COR-L47 (cell line): Measurements from ENCODE around the gene ACOXL.
A peak's percentile ranks its signal among the peaks of the same experiment; 100 is the strongest.

Source experiments
- DNase-seq: peaks from one replicate; lab custom pipeline; 2025; lab: John Stamatoyannopoulos, UW

The ACOXL gene

DNA sequence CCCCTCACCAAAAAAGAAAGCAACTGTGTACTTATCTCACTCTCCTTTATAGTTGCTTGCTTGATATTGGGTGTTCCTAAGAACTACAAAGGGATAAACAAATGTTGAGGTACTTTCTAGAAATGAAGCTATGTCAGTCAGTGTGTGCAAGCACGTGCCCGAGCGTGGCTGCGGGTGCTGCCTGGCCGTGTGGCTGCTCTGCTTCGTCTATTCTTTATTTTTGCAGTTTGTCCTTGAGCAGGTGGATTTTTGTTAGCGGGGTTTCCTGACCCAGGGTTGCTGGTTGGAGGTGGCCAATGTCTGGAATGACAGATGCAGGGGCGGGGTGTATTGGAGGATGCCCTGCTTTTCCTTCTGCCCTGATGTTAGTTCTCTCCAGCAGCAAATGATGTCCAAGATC is 62.6 kb downstream of the ACOXL start:
- DNase-seq = no peak

DNA sequence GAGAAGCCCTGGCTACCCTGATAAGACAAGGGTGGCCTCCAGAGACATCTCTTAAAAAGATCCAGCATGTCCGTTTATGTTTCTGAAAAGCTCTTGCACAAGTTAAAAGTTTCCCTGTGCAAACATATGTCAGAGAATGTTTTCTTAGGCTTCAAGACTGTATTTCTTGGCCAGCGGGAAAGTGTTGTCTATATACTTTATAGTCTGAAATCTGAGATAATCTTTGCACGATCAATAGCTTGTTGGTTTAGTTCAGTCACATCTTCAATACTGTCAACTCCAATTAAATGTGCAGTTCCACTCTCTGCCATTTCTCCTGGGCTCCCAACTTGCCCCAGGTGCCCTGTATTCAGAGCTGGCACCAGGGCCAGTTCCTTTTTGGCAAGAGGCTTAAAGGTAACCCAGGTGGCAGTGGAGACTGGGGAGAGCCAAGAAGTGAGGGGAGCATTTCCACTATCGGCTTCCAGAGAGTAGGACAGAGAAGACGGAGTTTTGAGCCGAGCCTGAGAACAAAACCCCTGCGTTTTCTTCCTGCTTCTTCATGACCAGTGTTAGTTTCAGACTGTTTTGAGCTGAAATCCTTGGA is 64.4 kb downstream of the ACOXL start:
- no peak for DNase-seq

DNA sequence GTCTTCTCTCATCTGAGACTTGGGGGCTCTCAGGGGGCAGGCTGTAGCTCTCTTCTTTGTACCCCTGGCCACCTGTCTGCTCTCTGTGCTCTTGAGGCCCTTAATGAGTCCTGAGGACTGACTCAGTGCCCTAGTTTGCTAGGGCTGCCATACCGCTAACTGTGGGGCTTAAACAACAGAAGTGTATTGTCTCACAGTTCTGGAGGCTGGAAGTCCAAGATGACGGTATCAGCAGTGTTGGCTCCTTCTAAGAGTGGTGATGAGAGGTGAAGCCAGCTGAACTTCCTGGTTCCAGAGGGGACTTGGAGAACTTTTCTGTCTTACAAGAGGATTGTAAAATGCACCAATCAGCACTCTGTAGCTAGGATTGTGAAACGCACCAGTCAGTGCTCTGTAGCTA is 67.0 kb downstream of the ACOXL start:
- no peak for DNase-seq

DNA sequence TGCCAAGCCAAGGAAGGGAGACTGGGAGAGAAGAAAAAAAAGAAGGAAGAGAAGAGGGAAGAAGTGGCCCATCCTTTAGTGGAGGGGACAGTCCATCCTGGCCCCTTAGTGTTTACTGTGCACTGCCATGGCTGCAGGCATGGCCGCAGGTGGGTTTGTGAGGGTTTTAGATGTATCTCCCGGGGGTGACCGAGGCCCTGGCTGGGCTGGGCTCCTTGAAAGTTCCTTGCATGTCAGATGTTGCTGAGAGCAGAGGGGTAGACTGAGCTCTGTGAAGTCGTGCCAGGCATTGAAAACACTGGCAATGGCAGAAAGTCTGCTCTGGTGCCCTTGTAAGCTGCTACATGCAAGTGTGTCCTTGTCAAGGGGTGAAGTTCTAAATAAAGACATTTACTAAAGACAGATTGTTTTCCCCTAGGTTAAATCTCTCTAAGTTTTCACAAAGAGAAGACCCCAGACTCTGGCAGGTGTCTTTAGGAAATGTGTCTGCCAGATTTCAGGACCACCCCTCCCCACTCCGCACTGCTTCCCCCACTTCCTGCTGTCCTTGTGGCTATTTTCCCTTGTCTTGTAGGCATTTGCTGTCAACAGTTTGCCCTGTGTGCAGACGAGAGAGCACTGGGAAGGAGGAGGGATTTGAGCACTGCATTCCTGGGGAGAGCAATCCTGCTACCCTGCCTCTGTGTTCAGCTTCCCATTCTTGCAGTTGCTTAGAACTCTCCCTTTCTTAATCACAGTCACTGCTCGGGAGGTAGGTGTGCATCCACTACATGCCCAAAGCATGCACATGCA is 68.4 kb downstream of the ACOXL start:
- no peak for DNase-seq

DNA sequence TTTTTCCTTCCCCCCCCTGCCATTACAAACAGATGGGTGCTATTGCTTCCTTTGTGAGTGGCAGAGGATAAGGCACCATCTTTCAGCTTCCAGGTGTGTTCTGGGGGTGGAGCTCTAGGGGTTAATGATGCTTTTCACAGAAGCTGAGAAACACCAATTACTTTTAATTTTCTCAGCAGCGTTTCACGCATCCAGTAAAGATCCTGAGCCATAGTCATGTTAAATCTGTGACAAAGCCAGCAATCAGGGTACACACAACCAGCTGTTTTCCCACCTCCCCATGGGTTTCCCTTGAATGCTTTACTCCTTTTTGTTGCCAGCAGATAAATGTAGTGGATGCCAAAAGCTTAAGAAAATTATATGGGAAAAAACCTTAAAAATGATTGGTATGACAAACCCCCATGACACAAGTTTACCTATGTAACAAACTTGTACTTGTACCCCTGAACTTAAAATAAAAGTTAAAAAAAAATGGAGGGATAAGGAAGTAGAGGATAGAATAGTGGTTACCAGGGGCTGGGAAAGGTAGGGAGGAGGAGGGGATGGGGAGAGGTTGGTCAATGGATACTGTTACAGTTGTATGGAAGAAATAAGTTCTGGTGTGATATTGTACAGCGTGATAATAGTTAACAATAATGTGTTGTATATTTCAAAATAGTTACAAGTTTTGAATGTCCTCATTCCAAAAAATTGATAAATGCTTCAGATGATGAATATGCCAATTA is 70.0 kb downstream of the ACOXL start:
- DNase-seq = peak; percentile 63

DNA sequence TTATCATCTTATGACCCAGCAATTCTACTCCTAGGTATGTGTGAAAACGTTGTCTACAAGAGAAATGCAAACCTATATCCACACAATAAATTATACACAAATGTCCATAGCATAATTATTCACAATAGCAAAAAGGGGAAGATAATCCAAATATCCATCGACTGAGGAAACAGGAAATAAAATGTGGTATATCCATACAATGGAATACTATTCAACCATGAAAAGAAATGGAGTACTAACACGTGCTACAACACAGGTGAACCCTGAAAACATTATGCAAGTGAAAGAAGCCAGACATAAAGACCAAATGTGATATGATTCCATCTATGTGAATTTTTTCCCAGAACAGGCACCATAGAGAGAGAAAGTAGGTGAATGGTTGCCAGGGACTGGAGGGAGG is 72.1 kb downstream of the ACOXL start:
- DNase-seq = no peak

DNA sequence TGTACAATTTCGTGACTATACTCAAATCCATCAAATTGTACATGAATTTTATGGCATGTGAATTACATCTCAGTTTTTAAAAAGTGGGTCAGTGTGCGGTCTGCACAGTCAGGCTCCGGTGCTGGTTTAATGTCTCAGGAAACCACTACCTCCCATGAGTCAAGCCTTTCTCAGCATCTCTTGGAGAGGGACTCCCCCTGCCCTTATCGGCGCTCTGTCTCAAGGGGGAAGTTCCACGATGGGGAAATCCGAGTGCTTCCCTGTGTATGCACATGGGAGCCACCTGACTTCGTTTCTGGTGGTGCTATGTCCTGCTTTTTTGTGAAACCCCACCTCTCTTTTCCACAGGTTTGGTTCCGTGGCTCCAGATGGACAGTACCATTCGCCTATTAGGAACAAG is 72.5 kb downstream of the ACOXL start:
- DNase-seq = no peak

DNA sequence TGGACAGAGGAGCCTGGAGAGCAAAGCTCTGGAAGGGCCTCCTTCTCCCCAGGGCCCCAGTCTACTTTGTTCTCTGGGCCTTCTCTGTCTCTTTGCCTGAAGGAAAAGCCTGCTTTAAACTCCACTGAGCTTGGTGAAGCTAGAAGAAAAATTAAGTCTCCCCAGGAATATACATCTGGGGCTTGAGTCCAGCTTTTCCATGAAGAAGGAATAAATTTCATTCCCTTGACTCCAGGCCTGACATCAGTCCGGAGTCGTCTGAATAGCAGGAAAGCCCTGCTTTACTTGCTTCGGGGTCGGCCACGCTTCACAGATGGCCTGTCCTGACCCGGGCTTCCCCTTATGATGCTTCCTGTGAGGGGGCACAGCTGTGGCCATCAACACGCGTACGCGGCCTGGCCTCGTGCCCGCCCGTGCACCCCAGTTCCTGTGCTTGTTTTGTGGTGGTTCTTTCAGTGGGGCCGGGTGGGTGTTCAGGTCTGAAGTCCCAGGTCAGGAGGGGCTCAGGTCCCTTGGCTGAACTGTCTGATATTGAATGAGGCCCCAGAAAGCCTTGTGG is 73.6 kb downstream of the ACOXL start:
- no peak for DNase-seq

DNA sequence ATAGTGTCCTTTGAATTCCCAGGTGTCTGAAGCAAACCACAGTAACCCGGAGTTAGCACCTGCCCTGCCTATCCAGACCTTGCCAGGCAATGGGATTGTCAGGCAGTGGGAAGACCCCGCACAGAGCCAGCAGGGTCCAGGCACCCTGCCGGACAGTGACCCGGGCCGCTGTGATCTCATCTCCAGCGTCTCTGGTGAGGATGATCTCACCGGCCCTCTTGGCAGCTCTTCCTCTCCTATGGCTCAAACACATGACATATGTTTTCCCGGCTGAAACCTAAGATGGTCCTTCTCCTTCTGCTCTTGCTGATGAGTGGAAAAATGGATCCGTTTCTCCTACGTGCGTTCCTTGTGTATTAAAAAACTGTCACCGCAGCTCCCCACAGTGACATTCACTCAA is 75.1 kb downstream of the ACOXL start:
- no peak for DNase-seq

DNA sequence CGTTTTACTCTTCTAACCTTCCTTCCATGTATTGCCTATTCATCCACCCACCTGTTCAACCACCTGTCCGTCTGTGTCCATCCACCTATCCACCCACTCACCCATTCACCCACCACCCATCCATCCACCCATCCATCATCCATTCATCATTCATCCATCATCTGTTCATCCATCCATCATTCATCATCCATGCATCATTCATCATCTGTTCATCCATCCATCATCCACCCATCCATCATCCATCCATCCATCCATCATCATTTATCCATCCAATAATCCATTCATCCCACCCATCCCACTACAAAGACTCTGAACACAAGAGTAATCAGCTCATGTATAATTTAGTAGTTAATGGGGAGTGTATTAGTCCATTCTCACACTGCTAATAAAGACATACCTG is 78.0 kb downstream of the ACOXL start:
- DNase-seq = no peak

DNA sequence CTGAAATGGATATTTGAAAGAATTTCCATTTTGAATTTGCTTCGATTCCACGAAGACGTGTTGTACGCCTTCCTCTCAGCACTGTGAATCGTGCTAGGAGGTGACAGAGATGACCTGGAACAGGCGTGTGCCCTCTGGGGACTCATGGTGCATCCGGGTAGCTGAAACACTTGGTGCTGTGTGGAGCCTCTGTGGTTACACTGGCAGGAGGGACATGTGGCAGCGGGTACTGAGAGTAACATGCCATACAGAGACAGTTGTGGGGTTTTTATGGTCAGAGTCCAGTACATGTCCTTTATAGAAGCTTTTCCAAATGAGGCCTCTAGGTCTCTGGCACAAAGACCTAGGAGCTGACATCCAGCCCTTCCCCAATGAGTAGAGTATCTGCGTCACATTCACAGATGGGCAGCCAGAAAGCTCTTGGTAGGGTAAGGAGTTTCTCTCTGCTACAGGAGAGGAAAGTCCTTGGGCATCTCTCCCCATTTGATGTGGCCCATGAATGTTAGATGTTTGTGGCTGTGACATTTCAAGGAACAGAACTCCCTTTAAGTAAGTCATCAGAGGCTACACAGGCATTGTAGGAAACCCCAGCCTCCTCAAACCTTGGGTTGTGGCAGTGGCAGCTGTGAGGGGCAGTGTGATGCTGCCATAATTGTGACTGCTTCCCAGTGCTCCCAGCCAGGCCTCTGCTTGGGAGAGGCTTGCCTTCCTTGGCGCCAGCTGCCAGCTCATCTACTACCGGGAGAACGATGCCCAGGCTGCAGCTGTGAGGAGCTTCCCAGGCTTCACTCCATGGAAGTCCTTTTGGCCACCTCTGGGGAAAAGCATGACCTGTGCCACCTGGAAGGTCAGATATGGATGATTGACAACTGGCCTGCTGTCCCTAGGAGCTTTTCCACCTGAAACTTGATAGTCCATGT is 80.6 kb downstream of the ACOXL start:
- DNase-seq = no peak

DNA sequence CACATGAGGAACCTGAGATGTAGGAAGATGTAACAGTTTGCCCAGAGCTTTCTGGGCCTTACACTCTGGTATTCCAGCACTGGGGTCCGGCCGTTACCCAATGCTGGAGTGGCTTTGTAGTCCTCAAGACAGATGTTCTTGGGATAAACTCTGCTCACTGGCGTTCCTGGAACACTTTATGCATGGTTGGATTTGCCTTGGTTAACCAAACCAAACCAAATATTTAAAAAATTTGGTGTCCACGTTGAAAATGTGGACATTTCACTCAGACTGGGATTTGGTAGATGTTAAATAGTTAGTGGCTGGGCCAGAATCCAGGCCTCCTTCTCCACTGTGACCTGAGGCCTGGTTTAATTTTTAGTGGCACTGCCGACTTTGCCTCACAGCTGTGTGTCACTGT is 81.5 kb downstream of the ACOXL start:
- DNase-seq = no peak

DNA sequence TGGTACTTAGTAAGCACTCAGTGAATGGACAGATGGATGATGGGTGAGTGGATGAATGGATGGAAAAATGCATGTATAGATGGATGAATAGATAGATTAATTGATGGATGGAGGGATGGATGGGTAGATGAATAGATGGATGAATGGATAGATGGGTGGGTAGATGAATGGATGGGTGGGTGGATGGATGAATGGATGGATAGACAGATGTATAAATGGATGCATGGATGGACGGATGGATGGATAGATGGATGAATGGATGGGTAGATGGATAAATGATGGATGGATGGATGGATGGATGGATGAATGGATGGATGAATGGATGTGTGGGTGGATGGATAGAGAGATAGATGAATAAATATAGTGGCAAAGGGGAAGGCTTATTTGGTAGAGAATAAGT is 83.6 kb downstream of the ACOXL start:
- no peak for DNase-seq

DNA sequence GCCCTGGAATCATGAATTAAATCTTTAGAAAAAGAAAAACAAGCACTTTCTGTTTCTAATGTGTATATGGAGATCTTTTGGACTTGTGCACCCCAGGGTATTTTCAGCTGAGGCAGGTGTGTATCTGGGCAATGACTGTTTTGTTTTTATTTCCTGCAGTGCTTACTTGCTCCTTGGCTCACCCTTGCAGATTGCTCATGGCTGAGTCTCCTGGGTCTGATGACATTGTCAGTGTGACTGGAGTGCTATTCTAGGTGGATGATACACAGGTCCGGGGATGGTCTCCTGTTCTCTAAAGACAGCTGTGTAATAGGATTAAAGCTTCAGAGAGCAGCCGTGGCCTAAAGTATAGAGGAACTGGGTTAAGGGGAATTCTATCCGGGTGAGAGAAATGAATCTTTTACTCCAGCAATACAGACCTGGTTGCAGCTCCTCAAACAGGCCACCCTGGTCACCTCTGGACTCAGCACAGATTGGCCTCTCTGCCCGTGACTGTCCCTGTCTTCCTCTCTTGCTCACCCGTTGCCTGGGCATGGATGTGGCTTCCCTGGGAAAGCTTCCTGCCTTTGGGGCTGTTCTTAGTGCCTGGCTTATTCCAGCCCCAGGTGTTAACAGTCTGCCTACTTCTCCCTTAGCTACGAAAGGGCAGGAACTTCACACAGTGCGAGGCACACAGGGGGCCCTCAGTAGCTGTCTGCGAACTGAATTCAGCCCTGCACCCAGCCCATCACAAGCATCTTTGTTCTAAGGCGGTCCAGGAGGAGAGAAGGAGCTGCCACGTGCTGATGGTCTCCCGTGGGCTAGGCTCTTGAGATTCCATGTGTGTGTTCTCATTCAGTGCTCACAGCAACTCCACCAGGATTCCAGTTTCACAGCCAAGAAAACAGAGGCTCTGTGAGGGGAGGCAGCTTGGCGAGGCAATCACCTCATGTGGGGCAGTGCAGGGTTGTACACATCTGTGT is 84.3 kb downstream of the ACOXL start:
- DNase-seq = no peak

DNA sequence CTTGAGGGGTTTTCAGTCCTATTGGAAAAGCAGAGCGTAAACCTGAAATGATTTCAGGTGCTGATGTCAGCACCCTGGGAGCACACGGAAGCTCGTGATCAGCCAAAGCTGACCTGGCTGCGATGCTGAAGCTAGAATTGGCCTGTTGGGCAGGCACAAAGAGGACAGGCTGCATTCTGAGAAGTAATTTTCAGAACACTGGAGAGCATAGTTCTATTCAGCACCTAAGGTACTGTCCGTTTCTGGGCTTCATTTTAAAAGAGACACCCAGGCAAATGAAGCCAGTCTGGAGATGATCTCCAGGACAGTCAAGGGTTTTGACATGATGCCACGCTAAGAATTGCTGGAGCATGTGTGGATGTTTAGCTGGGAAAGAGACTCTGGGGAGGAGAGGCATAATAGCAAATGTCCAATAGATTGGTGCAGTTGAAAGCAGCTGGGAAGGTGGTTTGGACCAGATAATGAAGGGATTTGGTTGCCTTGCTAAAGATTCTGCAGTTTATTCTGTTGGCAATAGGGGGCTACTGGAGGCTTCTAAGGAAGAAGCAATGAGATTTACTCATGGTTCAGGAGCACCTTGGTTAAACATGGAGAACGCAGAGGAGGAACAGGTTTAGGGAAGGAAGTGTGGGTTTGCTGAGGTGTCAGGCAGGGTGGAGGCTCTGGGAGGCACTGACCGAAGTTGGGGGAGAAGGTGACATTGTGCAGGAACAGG is 86.6 kb downstream of the ACOXL start:
- no peak for DNase-seq

DNA sequence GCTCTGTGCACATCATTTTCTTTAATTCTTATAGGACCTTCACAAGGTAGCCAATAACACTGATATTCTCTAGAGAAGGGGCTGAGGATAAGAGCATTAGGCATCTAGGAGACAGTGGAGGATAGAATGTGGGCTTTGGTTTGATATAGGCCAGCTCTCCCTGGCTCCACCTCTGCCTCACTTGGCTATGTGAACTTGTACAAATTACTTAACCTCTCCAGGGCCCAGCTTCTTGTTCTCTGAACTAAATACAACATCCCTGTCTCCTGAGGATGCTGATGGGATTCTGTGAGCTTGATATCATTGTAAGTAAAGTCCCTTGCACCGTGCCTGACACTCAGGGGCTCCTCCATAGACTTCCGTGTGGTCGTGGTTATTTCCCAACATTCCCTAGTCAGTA is 87.3 kb downstream of the ACOXL start:
- DNase-seq = no peak

DNA sequence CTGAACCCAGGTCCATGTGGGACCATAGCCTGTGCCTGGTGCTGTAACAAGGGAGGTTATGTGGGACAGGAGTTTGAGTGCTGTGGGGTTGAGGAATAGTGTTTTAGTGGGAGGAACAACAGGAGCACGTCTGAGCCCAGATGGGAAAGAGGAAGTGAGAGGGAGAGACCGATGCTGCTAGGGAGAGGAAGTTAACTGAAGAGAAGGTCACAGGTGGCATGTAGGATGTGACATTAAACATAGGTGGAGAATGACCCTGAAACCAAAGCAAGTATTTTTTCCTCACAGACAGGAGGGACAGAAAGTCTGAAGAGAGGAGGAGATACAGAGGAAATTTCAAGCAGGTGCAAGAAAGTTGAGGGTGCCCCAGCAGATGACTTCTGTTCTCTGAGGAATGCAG is 87.8 kb downstream of the ACOXL start:
- no peak for DNase-seq

DNA sequence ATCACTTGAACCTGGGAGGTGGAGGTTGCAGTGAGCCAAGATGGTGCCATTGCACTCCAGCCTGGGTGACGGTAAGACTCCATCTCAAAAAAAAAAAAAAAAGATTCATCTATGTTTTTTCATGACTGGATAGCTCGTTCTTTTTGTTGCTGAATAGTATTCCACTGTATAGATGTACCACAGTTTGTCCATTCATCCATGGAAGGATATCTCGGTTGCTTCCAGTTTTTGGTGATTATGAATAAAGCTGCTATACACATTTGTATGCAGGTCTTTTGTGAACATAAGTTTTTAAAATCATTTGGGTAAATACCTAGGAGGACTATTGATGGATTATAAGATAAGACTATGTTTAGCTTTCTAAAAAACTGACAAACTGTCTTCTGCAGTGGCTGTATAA is 90.8 kb downstream of the ACOXL start:
- DNase-seq = no peak

DNA sequence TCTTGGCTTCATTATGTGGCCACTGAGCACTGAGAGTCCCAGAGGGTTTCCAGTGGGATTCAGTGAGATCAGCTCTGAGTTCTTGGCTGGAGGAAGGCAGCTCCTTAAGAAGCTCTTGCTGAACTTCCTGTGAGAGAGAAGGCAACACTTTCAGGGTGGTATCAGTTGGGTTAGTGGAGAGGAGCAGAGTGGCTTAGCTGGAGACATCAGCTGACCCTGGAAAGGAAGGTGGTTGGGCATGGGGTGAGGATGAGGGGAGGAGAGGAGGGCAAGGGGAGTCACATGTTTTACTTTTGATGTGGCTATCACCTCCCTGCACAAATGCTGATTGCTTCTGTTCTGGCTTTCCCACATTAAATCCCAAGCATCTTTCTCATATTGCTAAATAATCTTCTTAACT is 95.1 kb downstream of the ACOXL start:
- no peak for DNase-seq

DNA sequence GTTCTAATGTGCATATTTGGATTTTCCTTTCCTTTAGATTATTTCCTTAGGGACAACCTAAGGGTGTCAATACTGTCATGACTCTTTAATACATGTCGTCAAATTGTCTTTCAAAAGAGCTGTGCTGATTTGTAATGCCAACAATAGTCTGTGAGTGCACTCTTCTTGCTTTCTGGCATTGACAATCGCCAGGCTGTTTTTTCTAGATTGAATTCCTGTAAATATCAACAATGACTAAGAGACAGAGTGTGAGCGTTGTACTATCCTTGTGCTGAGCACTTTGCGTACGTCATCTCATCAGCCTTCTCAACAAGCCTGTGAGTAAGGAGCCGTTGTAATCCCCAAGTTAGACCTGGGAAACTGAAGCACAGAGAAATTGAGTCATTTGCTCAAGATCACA is 96.0 kb downstream of the ACOXL start:
- no peak for DNase-seq
